Activated gamma-delta T cell treated with Interleukin-2 at 50 U/mL for 16 hours (primary cell): ENCODE results near the gene OLIG2.

Experiments
- DNase-seq: peaks from one replicate; pipeline ENCODE4 v3.0.0-alpha.2; 2020

Gene OLIG2

DNA sequence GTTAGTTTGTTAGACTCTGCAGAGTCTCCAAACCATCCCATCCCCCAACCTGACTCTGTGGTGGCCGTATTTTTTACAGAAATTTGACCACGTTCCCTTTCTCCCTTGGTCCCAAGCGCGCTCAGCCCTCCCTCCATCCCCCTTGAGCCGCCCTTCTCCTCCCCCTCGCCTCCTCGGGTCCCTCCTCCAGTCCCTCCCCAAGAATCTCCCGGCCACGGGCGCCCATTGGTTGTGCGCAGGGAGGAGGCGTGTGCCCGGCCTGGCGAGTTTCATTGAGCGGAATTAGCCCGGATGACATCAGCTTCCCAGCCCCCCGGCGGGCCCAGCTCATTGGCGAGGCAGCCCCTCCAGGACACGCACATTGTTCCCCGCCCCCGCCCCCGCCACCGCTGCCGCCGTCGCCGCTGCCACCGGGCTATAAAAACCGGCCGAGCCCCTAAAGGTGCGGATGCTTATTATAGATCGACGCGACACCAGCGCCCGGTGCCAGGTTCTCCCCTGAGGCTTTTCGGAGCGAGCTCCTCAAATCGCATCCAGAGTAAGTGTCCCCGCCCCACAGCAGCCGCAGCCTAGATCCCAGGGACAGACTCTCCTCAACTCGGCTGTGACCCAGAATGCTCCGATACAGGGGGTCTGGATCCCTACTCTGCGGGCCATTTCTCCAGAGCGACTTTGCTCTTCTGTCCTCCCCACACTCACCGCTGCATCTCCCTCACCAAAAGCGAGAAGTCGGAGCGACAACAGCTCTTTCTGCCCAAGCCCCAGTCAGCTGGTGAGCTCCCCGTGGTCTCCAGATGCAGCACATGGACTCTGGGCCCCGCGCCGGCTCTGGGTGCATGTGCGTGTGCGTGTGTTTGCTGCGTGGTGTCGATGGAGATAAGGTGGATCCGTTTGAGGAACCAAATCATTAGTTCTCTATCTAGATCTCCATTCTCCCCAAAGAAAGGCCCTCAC, at the start of gene OLIG2:
OLIG2 (plus strand) TSS at position 447 of the 954 bp plus-strand sequence. CDS start 928 bp downstream, outside the sequence.
- DNase-seq, result no peak

DNA sequence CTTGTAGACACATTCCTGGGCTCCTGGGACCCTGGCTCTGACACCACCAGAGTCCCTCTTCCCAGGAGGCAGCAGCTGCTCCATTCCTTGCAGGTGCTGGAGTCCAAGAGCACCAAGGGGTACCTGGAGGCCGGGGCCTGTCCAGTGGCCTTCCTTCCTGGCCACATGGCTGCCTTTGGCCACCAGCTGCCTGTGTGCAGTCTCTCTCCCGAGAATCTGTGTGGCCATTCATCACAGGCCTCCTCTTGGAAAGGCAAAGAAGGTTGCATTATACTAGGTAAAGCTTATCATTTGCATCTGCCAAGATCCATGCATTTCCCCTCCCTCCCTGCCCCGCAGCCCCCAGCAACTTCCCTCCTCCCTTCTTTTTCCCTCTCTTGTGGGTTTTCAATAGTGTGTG, 48.9 kb upstream of the OLIG2 start:
- DNase-seq, result no peak

DNA sequence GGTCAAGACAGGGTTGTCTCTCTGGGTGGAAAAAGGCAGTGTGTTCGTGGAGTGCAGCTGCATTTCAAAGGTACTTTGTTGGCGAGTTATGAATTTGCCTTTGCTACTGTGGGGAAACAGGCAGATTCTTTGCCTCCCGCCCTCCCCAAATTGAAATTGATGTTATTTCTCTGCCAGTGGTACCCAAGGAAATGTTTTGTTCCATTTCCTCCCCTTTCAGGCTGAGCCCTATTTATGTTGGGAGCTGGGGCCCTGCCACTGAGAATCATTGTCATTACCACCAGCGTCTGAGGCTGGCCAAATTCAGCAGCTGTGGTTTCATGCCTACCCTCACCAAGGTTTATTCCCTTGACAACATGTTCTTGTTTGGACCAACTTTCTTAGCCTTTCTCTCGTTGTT, 48.5 kb upstream of the OLIG2 start:
- no peak for DNase-seq

DNA sequence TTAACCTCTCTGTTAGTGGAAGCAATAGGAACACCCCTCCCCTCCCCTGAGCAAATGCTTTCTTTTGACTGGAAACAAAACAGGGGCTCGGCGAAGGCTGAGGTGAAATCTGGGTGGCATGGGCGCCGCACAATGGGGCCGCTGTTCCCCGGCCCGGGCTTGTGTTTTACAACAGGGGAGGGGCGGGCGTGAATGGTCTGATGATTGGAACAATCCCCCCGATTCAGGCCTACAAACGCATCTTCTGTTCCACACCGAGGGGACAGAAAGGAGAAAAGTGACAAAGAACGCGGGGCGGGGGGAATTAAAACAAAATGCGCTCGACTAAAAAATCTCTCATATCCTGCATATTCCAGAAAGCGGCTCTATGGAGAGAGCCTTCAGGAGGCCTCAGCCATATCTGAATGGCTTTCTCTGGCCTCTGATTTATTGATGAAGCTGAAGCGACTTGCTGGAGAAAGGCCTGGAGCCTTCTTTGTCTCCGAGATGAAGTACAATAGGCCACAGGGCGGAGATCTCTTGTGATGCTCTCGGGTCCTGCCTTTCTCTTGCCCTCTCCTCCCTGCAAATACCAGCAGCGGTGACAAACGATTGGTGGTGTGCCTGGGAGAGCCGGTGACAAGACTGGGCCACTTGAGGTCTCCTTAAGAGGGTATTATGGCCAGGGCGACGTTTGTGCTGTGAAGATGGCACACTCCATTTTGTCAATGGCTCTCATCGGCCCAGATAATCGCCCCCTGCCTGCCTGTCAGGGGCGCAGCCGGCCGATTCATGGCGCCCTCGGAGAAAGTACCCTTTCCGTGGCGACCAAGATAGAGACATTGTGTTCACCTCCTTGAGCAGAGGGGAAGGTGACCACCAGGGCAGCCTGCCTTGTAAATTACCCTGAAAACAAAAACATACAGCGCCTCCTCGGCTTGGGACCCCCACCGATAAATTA, 47.1 kb upstream of the OLIG2 start:
- no peak for DNase-seq

DNA sequence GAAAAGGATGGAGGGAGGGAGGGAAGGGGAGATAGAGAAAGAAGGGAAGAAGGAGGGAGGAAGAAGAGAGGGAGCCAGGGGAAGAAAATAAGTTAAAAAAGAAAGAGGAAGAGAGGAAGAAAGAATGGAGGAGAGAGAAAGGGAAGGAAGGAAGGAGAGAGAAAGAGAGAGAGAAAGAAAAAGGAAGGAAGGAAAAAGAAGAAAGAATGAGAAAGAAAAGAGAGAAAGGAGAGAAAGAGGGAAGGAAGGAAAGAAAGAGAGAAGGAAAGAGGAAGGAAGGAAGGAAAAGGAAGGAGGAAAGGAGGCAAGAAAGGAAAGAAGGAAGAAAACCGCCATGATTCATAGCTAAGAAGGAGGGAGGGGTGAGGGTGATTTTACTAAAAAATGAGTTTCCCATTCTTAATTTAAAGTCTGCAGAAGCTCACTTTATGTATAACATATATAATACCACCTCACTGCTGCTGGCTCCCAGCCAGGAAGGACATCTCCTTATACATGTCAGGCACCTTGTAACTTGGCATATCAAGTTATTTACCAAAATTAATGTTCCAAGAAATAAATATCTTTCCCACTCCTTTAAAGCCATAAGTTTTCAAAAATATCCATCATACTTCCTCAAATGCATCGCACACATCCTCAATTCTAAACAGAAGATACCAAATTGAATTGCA, 46.0 kb upstream of the OLIG2 start:
- DNase-seq, result no peak

DNA sequence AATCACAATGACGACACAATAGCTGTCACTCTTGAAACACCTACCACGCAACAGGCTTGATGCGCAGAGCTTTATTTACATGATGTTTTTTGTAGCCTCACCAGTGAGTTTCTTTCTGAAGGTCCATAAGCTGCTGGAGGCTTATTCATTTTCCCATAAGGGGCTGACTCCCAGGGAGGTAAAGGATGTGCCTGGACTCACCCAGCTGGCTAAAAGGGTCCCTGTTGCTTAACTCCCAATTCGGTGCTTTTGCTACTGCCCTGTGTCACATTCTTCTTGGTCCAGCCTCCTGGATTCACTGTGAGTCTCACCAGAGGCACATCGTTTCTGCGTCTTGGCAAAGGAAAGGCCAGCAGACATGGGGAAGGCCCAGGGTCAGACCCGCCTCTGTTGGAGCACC, 44.6 kb upstream of the OLIG2 start:
- DNase-seq, result no peak

DNA sequence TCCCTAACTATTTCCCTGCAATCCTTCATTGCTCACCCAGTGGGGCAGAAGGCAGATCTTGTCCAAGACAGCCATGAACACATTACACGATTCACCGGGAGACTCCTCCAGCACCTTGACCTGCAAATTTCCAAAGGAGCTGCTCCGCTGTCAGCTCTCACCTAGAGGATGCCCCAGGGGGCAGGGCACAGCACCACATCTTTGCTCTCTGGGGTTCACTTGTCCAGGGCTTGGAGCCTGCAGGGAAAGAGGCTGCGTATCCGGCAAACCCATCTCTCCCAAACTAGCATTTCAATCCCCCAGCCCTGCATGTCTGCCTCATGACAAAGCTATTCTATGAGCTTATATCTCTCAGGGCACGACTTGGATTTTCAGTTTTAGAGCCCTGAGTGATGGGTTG, 35.1 kb upstream of the OLIG2 start:
- no peak for DNase-seq

DNA sequence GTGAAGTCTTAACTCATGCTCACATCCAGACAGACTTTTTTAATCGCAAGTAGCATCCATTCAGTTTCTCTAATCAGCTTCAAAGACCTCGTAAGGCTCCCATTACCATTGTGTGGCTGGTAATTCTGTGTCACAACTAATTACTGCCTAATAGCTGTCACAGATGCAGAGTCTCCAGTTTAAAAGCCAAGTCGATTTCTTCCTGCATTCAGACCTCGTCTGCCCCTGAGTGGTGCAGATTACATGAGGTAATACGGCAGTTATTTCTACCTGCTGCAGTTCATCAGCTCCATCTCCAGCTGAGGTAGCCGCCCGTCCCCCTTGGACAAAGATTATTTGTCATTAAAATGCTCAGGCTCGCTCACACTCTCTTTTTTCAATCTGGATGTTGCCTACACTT, 34.4 kb upstream of the OLIG2 start:
- DNase-seq, result no peak

DNA sequence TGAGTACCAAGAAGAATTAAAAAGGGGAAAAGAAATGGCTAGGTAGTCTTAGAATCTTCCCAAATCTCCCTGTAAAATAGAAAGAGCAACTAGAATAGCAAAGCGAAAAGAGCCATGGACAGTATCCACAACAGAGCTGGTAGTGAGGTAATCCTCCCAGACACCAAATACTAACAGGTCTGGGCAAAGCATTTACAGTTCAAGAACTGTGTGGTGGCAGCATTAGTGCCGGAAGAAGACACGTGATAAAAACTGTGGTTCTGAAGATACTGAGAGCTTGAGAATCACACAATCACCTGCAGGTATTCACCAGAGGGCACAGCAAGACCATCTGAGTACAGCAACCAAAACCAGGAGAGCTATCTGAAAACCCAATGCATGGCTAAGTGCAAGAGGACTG, 31.8 kb upstream of the OLIG2 start:
- no peak for DNase-seq

DNA sequence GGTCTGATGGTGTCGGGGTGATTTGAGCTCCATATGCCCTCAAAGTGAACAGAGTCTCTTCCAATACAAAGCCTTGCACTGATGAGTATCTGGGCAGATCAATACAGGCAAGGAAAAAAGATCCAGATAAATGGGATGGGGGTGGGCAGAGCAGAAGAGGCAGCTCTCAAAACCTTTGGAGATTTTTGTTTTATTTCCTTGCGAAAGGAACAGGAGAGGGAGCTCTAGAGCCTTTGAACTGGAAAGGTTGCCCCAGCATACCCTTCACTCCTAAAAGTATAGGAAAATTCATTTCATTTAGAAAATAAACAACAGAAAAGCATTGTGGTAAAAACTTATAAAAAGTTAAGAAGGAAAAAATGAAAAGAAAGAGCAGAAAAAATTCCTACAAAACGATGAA, 31.4 kb upstream of the OLIG2 start:
- DNase-seq, result no peak

DNA sequence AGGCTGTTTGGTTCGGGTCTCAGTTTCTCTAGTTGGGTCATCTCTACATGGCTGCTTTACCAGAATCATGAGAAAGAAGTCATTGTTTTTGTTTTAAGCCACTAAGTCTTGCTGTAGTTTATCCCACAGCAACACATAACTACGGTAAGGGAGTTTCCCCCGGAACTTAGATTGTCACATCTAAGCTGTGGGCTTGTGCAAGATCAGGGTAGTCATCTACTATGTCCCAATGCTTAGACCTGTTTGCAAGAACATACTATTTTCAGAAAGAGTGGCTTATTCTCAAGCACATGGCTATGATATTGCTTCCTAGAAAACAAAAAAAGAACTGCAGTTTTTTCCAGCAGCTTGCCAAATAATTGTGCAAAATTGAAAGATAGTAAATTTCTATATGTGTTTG, 18.0 kb upstream of the OLIG2 start:
- no peak for DNase-seq

DNA sequence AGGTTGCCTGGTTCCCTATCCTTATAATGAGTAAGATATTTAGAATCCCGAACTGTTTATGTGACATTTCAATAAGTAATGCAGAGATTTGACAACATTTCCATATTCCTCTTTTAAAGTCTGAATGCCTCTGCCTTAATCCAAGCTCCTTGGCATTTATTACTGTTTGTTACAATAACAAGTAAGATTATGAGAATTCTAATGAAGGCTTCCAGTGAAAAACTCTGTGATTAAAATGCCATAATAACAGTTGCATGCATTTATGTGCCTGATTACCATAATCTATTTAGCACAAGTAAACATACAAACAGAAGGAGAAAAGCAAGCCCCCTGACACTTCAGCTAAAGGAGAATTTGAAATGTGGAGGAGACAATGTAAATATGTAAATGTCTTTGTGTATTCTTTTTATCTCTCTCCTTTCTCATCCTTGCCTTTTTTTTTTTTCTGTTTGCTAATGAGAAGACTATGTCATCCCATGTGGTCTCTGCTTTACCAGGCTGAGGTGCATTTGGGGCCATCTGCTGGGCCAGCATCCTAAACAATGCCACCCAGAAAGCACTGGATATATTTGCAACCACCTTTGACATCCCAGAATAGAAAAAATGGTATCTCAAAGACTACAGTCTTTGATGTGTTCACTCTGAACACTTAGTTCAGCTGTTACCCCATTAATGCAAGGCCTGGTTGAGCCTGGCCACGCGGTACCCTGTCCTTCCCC, 17.2 kb upstream of the OLIG2 start:
- DNase-seq, result no peak

DNA sequence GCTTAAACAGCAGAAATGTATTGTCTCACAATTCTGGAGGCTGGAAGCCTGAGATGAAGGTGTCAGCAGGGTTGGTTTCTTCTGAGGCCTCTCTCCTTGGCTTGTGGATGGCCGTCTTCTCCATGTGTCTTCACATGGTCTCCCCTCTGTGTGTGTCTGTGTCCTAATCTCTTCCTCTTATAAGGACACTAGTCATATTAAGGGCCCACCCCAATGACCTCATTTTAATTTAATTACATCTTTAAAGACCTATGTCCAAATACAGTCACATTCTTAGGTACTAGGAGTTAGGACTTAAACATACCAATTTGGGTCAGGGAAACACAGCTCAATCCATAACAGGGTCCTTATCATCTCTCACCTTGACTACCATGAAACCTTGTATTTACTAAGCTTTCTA, 14.8 kb upstream of the OLIG2 start:
- DNase-seq, result no peak

DNA sequence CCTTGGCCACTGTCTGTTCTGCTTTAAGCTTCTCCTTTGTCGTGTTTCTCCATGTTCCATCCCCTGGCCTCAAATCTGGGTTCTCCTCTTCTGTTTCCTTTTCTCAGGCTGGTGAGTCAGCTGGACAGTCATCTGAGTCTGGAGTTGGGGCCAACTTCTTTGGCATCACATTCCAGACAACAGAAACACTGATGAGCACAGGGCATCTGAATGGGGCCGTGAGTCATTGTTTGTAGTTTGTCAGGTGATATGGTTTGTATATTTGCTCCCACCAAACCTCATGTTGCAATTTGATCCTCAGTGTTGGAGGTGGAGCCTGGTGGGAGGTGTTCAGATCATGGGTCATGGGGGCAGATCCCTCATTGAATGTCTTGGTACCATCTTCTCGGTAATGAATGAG, 14.3 kb upstream of the OLIG2 start:
- no peak for DNase-seq

DNA sequence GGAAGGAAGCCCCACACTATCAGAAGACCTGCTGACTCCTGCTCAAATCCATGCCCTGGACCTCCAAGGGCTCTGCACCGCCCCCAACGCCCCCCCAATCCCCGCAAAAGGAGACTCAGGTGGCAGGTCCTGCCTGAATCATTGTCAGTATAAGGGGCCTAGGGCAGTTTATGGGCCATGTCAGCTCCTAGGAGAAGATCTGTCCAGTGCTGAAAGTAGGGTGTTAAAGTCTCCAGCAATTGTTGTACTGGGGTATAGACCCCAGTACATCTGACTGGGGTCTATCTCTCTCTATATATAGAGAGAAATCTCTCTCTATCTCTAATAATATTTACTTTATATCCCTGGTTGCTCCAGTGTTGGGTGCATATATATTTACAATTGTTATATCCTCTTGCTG, 12.1 kb upstream of the OLIG2 start:
- DNase-seq, result no peak

DNA sequence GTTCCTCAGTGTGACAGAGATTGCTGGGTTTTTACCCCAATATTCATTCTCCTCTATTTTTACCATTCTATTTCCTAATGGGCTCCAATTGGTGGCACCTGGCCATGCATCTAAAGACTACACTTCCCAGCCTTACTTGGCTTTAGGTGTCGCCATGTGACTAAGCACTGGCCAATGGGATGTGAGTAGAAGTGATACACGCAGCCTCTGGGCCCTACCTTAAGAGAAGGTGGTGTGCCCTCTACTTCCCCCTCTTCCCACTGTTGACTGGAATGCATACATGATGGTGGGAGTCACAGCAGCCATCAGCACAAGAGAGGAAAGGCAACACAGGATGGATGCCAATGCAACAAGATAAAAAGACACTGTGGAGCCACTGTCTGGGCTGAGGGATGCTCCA, 11.4 kb upstream of the OLIG2 start:
- DNase-seq, result no peak

DNA sequence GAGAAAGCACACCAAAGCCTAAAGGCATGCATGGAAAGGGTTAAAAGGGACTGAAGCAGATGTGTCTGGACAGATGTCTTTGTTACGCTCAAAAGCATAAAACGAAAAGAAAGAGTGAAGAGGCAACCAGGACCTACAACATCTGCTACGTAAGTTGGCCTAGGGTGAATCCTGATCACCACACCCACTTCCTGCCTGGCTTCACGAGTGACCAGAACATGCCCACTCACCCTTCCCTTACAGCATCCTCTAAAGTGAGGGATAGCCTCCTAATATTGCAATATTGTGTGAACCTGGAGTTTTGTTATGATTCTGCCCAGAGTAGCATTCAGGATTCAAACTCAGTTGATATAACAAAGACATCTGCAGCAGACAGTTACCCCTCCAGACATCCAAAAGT, 10.6 kb upstream of the OLIG2 start:
- DNase-seq, result no peak

DNA sequence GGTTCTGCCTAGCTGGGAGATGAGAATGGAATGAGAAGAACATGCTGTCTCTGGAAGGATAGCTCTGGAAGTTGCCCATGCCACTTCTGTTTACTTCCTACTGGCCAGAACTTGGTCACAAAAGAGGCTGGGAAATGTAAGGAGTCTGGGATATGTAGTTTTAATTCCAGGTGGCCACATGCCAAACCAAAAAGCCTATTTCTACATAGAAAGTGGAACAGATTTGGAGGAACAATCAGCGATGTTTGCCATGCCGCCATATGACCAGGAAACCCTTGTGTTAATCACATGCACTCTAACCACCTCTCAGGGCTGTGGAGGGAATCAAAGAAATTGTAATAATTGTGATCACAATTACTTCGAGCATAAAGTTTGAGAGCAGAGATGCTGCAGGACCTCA, 10.0 kb upstream of the OLIG2 start:
- no peak for DNase-seq

DNA sequence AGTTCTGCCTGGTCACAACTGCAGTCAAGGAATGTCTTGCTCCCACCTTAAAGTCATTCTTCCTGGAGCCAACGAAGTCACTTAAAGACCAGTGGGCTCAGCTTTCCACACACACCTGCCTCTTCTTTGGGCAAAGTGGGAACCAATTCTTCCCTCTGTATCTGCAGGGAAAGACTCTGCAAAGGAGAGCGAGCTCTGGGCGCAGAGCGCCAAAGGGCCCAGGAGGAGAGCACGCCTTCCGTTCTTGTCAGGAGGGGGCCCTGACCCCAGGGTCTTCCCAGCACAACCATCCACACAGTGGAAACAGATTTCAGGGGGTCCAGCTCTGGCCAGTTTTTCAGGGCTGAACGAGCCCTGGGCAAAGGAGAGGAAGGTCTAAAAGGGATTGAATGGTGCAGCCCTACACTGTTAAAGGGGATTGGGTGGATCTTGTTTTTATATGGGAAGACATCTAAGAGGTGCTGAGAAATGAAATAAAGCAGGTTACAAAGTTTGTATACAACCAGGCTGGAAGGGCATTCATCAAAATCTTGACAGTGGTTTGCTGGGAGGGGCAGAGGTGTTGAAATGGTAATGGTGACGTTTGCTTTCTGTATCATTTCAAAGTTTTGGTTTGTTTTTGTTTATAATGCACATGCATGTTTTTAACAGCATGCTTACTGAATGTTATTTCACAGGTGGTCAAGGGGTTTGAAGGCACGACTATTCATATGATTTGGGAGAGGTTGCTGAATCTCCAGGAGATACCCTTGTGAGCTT, 6.8 kb upstream of the OLIG2 start:
- DNase-seq, result no peak

DNA sequence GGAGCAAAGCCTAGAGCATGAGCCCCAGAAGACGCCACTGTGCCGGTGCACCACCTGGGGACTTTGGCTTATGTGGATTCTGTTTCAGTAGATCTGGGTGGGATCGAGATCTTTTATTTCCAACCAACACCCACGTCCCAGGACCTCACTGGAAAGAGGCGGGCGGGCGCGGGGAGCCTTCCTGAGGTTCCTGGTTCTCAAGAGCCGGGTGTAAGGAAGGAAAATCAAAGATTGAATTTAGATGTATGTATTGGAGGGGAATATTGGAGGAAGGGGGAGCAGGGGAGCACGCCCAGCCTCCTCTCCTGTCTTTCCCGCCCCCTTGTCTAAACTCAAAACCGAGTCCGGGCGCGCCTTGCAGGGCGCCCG, 6.2 kb upstream of the OLIG2 start:
- DNase-seq, result no peak

DNA sequence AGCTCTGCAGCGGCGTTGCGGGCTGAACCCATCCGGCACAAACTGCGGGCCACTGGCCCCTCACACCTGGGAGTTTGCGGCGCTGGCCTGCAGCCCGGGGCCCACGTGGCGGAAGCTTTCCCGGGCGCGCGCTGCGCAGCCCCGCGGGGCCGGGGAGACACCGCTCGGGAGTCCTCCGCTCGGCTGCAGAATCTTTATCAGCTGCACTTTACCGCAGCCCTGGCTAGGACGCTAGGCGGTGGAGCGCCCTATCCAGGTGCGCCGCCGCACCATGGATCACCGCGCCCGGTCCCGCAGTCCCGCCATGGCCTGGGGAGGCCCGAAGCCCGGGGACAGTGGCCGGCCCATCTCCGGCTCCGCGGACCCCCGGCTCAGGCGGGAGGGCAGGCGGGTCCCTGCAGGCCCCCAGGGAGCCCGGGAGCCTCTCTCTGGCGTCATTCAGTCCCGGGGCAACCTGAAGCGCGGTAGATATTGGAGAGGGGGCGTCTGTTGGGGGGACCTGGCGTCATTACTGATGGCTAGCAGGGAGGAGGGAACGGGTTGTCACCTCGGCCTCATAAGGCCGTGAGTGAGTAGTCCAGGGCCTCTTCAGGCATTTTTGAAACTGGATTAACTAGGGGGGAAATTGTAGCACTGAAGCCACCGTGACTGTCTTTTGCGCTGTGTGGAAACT, 5.7 kb upstream of the OLIG2 start:
- DNase-seq, result no peak
